HFFc6 (cell line): Measurements from ENCODE around the gene ZNG1C. TPM values are rescaled to one million over a fixed set of nuclear protein-coding genes. Genes with fewer than 3 reads are reported as not detected.

Experiments
- total RNA-seq, 6 experiments: library from RNA; stranded (reverse); fragmentation: NEBNext Ultra II Directional; extraction: Animal tissue kit (Norgen Biotek cat#: 25700); gene quantifications; 2 replicates in 1 of 6; 3 replicates in 5 of 6; pipeline ENCODE4 v1.2.3, GENCODE V29; 2021

The ZNG1C gene
- total RNA-seq, 6 experiments from 2014 or later: 9.6 to 23.9 (median 15.8) TPM

Other genes with a start within 250 kb of the ZNG1C start
- gene FOXD4L3, start 60.9 kb downstream of the ZNG1C start, total RNA-seq: not detected
- gene PGM5, start 114.6 kb downstream of the ZNG1C start, total RNA-seq: under 1 TPM in 5 of 6 experiments, not detected in 1; 0.24 to 0.85 (median 0.35) TPM